H1 (cell line): ENCODE data around the gene YAF2. TPM values are rescaled to one million over a fixed set of nuclear protein-coding genes. Genes with fewer than 3 reads are reported as not detected.

Experiments used
- CTCF ChIA-PET: fragments of 300-600 bp; sonication (Branson Sonifier 250); formaldehyde crosslinking; loops from one replicate; lab custom pipeline; 2021; ENCODE audit not compliant: partially characterized antibody; lab: Charles Lee
- POLR2A ChIA-PET: fragments of 300-600 bp; sonication (Branson Sonifier 250); formaldehyde crosslinking; loops from one replicate; lab custom pipeline; 2021; ENCODE audit warnings: inconsistent platforms; ENCODE audit not compliant: partially characterized antibody; lab: Charles Lee
- DNase-seq, 2 experiments: peaks; one replicate each; pipeline versions ENCODE4 v3.0.0 to v3.0.0-alpha.2; 2010 to 2022; ENCODE audit warnings: low spot score in 2 of 2, low read depth in 1 of 2, mixed read lengths in 1 of 2
- FAIRE-seq: peaks from 2 replicates; lab custom pipeline; 2011; peaks lifted over from hg19 to GRCh38; lab: Jason Lieb, UNC
- H2AFZ ChIP-seq: 2 replicates; pipeline ENCODE4 v1.8.1; 2012; ENCODE audit warnings: low read length, inconsistent platforms
- H2AK5ac ChIP-seq: 2 replicates; pipeline ENCODE4 v1.6.1; 2013; ENCODE audit warnings: low read depth, low read length
- H2BK120ac ChIP-seq: replicated peaks from 2 replicates; pipeline ENCODE3; 2013; ENCODE audit warnings: low read depth, low read length, inconsistent platforms
- H2BK12ac ChIP-seq: 2 replicates; pipeline ENCODE4 v1.6.1; 2013; ENCODE audit warnings: low read depth, low read length
- H2BK15ac ChIP-seq: 2 replicates; pipeline ENCODE4 v1.6.1; 2013; ENCODE audit warnings: low read length
- H2BK20ac ChIP-seq: 2 replicates; pipeline ENCODE4 v1.6.1; 2013; ENCODE audit warnings: low read length
- H2BK5ac ChIP-seq: 2 replicates; pipeline ENCODE4 v1.6.1; 2013; ENCODE audit warnings: low read depth, low read length
- H3K14ac ChIP-seq: 2 replicates; pipeline ENCODE4 v1.6.1; 2013; ENCODE audit warnings: inconsistent platforms; ENCODE audit not compliant: insufficient read length
- H3K18ac ChIP-seq: 2 replicates; pipeline ENCODE4 v1.6.1; 2013; ENCODE audit warnings: low read length; ENCODE audit errors: extremely low read depth
- H3K23ac ChIP-seq: 2 replicates; pipeline ENCODE4 v1.6.1; 2013; ENCODE audit warnings: inconsistent platforms; ENCODE audit not compliant: insufficient read length
- H3K23me2 ChIP-seq: 2 replicates; pipeline ENCODE4 v1.6.1; 2013; ENCODE audit warnings: low read depth, low read length
- H3K27ac ChIP-seq: 2 replicates; pipeline ENCODE4 v1.6.1; 2011; ENCODE audit warnings: low read depth, low read length, inconsistent platforms
- H3K27me3 ChIP-seq, 4 experiments: replicated peaks in 1 of 4; 1 replicate in 1 of 4; 2 replicates in 3 of 4; pipeline versions ENCODE4 v1.6.1 to v1.8.1; 2011 to 2013; ENCODE audit warnings: low read length in 3 of 4, mild to moderate bottlenecking in 3 of 4, inconsistent platforms in 2 of 4, mixed read lengths in 2 of 4, moderate library complexity in 1 of 4; ENCODE audit not compliant: control insufficient read depth in 3 of 4, insufficient read depth in 3 of 4; ENCODE audit errors: extremely low read depth in 1 of 4
- H3K36me3 ChIP-seq, 4 experiments: 2 replicates each; pipeline versions ENCODE4 v1.6.1 to v1.8.1; 2011 to 2013; ENCODE audit warnings: mild to moderate bottlenecking in 4 of 4, low read length in 3 of 4, moderate library complexity in 2 of 4, control low read depth in 1 of 4, inconsistent platforms in 1 of 4; ENCODE audit not compliant: insufficient read depth in 4 of 4, control insufficient read depth in 2 of 4
- H3K4ac ChIP-seq: replicated peaks from 2 replicates; pipeline ENCODE3; 2013; ENCODE audit warnings: low read length, low read depth, mixed read lengths, inconsistent platforms; ENCODE audit not compliant: insufficient read length
- H3K4me1 ChIP-seq, 4 experiments: replicated peaks in 1 of 4; 1 replicate in 1 of 4; 2 replicates in 3 of 4; pipeline versions ENCODE4 v1.6.1 to v1.8.1; 2011 to 2013; ENCODE audit warnings: low read length in 3 of 4, inconsistent platforms in 2 of 4, mixed read lengths in 1 of 4; ENCODE audit not compliant: insufficient read depth in 4 of 4, control insufficient read depth in 3 of 4
- H3K4me2 ChIP-seq, 2 experiments: 2 replicates each; pipeline versions ENCODE4 v1.6.1 to v1.8.1; 2011 to 2013; ENCODE audit warnings: low read depth in 2 of 2, low read length in 2 of 2, control low read depth in 1 of 2, inconsistent platforms in 1 of 2, mild to moderate bottlenecking in 1 of 2; ENCODE audit not compliant: insufficient read depth in 1 of 2
- H3K4me3 ChIP-seq, 4 experiments: fragments of 200-600, 300-600 bp in 1 of 4; sonication (generic), shearing (Covaris generic), sonication (Bioruptor Twin) in 1 of 4; 2 replicates each; pipeline versions ENCODE4 v1.5.1 to v1.8.1; 2011 to 2016; ENCODE audit warnings: low read length in 4 of 4, low read depth in 3 of 4, control low read depth in 2 of 4, inconsistent platforms in 2 of 4, mild to moderate bottlenecking in 2 of 4, mixed read lengths in 1 of 4, moderate library complexity in 1 of 4; ENCODE audit not compliant: insufficient read depth in 2 of 4; ENCODE audit errors: extremely low read depth in 1 of 4
- H3K56ac ChIP-seq: replicated peaks from 2 replicates; pipeline ENCODE3; 2013; ENCODE audit warnings: low read depth, mild to moderate bottlenecking, mixed read lengths, low read length, inconsistent platforms; ENCODE audit not compliant: insufficient read length
- H3K79me1 ChIP-seq: 2 replicates; pipeline ENCODE4 v1.6.1; 2013; ENCODE audit warnings: low read depth, low read length, control low read depth
- H3K79me2 ChIP-seq, 2 experiments: 2 replicates each; pipeline versions ENCODE4 v1.6.1 to v1.8.1; 2012 to 2013; ENCODE audit warnings: low read length in 2 of 2, mild to moderate bottlenecking in 2 of 2, inconsistent platforms in 1 of 2; ENCODE audit not compliant: insufficient read depth in 2 of 2, control insufficient read depth in 1 of 2
- H3K9ac ChIP-seq, 4 experiments: replicated peaks in 1 of 4; 1 replicate in 1 of 4; 2 replicates in 3 of 4; pipeline versions ENCODE4 v1.6.1 to v1.8.1; 2011 to 2013; ENCODE audit warnings: low read depth in 3 of 4, low read length in 3 of 4, control low read depth in 2 of 4, mild to moderate bottlenecking in 2 of 4, moderate library complexity in 2 of 4, inconsistent platforms in 1 of 4; ENCODE audit errors: extremely low read depth in 1 of 4
- H3K9me3 ChIP-seq, 2 experiments: 2 replicates each; pipeline versions ENCODE4 v1.6.1 to v1.8.1; 2012 to 2013; ENCODE audit warnings: mild to moderate bottlenecking in 2 of 2, moderate library complexity in 2 of 2, control low read depth in 1 of 2, inconsistent platforms in 1 of 2, low read depth in 1 of 2, low read length in 1 of 2, mixed read lengths in 1 of 2; ENCODE audit not compliant: insufficient read depth in 2 of 2
- H4K20me1 ChIP-seq, 2 experiments: replicated peaks in 1 of 2; 2 replicates each; pipeline versions ENCODE3 to v1.8.1; 2011 to 2013; ENCODE audit warnings: inconsistent platforms in 2 of 2, low read length in 2 of 2, mild to moderate bottlenecking in 1 of 2; ENCODE audit not compliant: insufficient read depth in 2 of 2, control insufficient read depth in 1 of 2
- H4K5ac ChIP-seq: 2 replicates; pipeline ENCODE4 v1.6.1; 2013; ENCODE audit warnings: low read length, low read depth, mixed read lengths, inconsistent platforms; ENCODE audit not compliant: insufficient read length
- H4K8ac ChIP-seq: 2 replicates; pipeline ENCODE4 v1.8.0; 2013; ENCODE audit warnings: mild to moderate bottlenecking, moderate library complexity, low read length, inconsistent platforms; ENCODE audit not compliant: insufficient read depth; ENCODE audit errors: extremely low read depth
- H4K91ac ChIP-seq: replicated peaks from 2 replicates; pipeline ENCODE3; 2013; ENCODE audit warnings: low read length, mixed read lengths, inconsistent platforms; ENCODE audit not compliant: insufficient read length
- ASH2L ChIP-seq: fragments of 200-600, 300-600 bp; sonication (generic); IDR thresholded peaks from one replicate; pipeline ENCODE4 v1.7.1; 2017; ENCODE audit warnings: low read length
- GABPA ChIP-seq: IDR thresholded peaks from 2 replicates; pipeline ENCODE4 v1.6.1; 2011; ENCODE audit warnings: mild to moderate bottlenecking, low read length, moderate library complexity, borderline replicate concordance; ENCODE audit not compliant: insufficient read depth
- polyA plus RNA-seq, 7 experiments: library from polyadenylated mRNA; depleted of rRNA in 3 of 7; stranded (reverse) in 5 of 7; unstranded in 2 of 7; fragments of >200 nt in 5 of 7; fragments of 200-250 nt in 2 of 7; gene quantifications; 1 replicate in 5 of 7; 2 replicates in 1 of 7; 4 replicates in 1 of 7; pipeline versions ENCODE4 v1.2.1 to v1.2.3, GENCODE V29; 2011 to 2013; ENCODE audit warnings: missing spikeins in 2 of 7, mixed read lengths in 2 of 7
- total RNA-seq: library from RNA; stranded (reverse); fragmentation: NEBNext Ultra II Directional; extraction: Animal tissue kit (Norgen Biotek cat#: 25700); gene quantifications from 2 replicates; pipeline ENCODE4 v1.2.1, GENCODE V29; 2021

The YAF2 gene
- total and polyA plus RNA-seq, 2 of the 8 experiments (the other 6 are each of a cell fraction or from before 2014, with no cell fraction given): 0.50 to 2.2 TPM

DNA sequence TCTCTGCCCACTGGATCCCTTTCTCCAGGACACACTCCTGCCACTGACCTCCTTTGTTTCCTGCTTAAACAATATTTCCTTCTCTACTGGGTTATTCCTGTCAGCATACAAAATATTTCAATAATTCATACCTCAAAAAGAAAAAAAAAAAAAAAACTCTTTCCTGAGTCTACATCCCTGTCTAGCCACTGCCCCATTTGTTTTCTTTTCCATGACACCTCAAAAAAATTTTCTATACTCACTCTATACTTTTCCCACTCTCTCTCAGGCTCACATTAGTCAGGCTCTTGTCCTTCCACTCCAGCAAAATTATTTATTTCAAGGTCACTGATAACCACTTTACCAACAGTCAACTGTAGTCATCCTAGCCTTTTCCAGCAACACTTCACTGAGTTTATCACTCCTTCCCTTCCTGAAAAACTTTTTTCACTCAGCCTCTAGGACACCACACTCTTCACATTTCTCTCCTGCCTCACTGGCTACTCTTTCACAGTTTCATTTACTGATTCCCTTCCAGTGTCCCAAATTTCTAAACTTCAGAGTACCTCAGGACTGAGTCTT lies 64.0 kb downstream of the YAF2 start:
- no peak for FAIRE-seq
- CTCF ChIA-PET: no interaction called here
- H4K8ac ChIP-seq: no peak overlapping the region
- TF ChIP-seq ASH2L (no peak), GABPA (no peak)

More for the DNA sequence above, 64.0 kb downstream of the YAF2 start:
- no peak overlapping the region for H3K18ac ChIP-seq
- no peak overlapping the region for H3K4me3 ChIP-seq
- no peak for DNase-seq
- H3K27me3 ChIP-seq: no peaks in the 10 kb centered on the region
- H4K5ac ChIP-seq: no peak overlapping the region
- no peak overlapping the region for H2BK5ac ChIP-seq
- H3K4ac ChIP-seq: no peak overlapping the region
- H2BK12ac ChIP-seq: no peak overlapping the region
- H3K27ac ChIP-seq: no peak overlapping the region
- no peaks in the 10 kb centered on the region for H3K9me3 ChIP-seq
- no peak overlapping the region for H3K4me2 ChIP-seq
- no peaks in the 10 kb centered on the region for H3K4me1 ChIP-seq
- POLR2A ChIA-PET: no interaction called here
- H4K20me1 ChIP-seq: no peaks in the 10 kb centered on the region
- H2BK20ac ChIP-seq: no peak overlapping the region
- H3K23me2 ChIP-seq: peaks cover 2% of the 10 kb centered on the region; the same call in 1 of the 2 replicates
- no peaks in the 10 kb centered on the region for H3K36me3 ChIP-seq
- no peak overlapping the region for H3K23ac ChIP-seq
- H3K79me1 ChIP-seq: no peaks in the 10 kb centered on the region
- no peak overlapping the region for H3K9ac ChIP-seq
- no peak overlapping the region for H2AK5ac ChIP-seq
- no peak overlapping the region for H2BK120ac ChIP-seq
- no peak overlapping the region for H3K56ac ChIP-seq
- H4K91ac ChIP-seq: no peak overlapping the region
- no peaks in the 10 kb centered on the region for H3K79me2 ChIP-seq
- no peak overlapping the region for H2AFZ ChIP-seq
- H3K14ac ChIP-seq: no peak overlapping the region
- no peak overlapping the region for H2BK15ac ChIP-seq
